ENCODE data around the gene EIF4EBP2. TPM values are rescaled to one million over a fixed set of nuclear protein-coding genes. Genes with fewer than 3 reads are reported as not detected.

Gene EIF4EBP2
- total and polyA plus RNA-seq, 2 of the 13 experiments (the other 11 are each of a cell fraction or from before 2014, with no cell fraction given), result 16.9 to 22.0 TPM

DNA sequence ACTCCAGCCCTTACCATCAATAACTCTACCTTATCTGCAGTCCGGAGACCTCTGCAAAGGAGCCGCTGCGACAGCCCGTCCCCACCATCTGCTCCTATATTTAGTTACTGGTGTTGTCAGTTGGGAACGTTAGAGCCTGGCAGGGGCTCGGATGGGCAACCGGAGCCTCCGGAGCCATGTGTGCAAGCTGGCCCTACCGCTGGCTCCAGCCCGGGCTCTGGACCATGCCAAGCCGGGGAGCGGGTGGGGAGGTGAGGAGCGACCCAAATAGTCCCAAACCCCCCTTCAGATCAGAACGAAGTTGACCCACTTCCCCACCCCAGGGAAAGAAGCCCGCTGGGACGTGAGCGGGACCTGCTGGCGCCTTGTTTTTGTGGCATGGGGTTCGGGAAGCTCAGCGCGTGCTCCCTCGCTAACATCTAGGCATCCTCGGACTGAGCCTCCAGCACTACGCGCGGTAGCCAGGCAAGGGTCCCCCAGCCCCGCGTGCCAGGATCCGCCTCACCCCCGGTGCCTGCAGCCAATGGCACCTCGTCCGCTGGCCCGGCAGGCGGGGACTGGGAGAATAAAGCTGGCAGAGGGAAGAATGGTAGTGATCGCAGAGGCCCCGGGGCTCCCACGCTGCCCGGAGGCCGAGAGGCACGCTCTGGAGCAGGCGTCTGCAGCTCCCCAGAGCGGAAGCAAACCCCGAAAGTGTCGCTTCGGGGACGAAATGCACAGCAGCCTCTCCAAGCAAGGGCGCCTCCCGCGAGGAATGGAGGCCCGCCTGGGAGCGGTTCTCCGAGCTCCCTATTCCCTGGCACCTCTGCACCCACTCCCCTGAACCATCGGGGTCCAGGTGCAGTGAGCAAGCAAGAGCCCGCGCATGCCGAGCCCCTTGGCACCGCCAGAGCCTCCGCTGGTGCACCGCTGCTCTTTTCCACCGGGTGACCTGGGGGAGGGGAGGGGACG lies 22.2 kb upstream of the EIF4EBP2 start (continued):
- TF ChIP-seq ZNF530 (CRISPR knock-in tag; IDR thresholded peaks at IDR 0.05; ENCODE audit: low read depth) (no peak), EED (CRISPR knock-in tag; IDR thresholded peaks at IDR 0.05) (no peak), RBFOX2 (IDR thresholded peaks at IDR 0.05; ENCODE audit: low read depth, low read length) (no peak; the same call in 1 of the 2 replicates), ZNF772 (CRISPR knock-in tag; IDR thresholded peaks at IDR 0.05) (peak; percentile 8; the same call in 1 of the 2 replicates), THAP9 (CRISPR knock-in tag; IDR thresholded peaks at IDR 0.05; ENCODE audit: borderline replicate concordance) (peak; percentile 63; the same call in 1 of the 2 replicates), ZNF225 (CRISPR knock-in tag; IDR thresholded peaks at IDR 0.05) (peak; percentile 66; the same call in 1 of the 2 replicates), TRIM24 (CRISPR knock-in tag; IDR thresholded peaks at IDR 0.05) (no peak), ZNF441 (CRISPR knock-in tag; IDR thresholded peaks at IDR 0.05; ENCODE audit: borderline replicate concordance) (no peak), U2AF1 (optimal IDR thresholded peaks at IDR 0.05; ENCODE audit: low read depth, low read length) (no peak), ZBTB3 (CRISPR knock-in tag; IDR thresholded peaks at IDR 0.05; ENCODE audit: borderline replicate concordance, low read depth) (no peak), PHF20 (CRISPR knock-in tag; IDR thresholded peaks at IDR 0.05) (no peak), NKX3-1 (CRISPR knock-in tag; IDR thresholded peaks at IDR 0.05) (0 out of 2 replicates have a peak, but pooled peaks have one; percentile 4), ZFP90 (CRISPR knock-in tag; IDR thresholded peaks at IDR 0.05; ENCODE audit: borderline replicate concordance) (no peak), ZFP37 (CRISPR knock-in tag; IDR thresholded peaks at IDR 0.05; ENCODE audit: borderline replicate concordance) (no peak), ZNF263 (CRISPR knock-in tag; IDR thresholded peaks at IDR 0.05) (no peak), SCMH1 (CRISPR knock-in tag; IDR thresholded peaks at IDR 0.05; ENCODE audit: borderline replicate concordance) (no peak), ZFP91 (CRISPR knock-in tag; IDR thresholded peaks at IDR 0.05; ENCODE audit: borderline replicate concordance) (peak; percentile 57; the same call in 1 of the 2 replicates), RBAK (CRISPR knock-in tag; IDR thresholded peaks at IDR 0.05) (no peak), MTF1 (CRISPR knock-in tag; IDR thresholded peaks at IDR 0.05) (no peak), ZNF34 (CRISPR knock-in tag; IDR thresholded peaks at IDR 0.05; ENCODE audit: borderline replicate concordance) (no peak)
- TF ChIP-seq, protein P1, sequence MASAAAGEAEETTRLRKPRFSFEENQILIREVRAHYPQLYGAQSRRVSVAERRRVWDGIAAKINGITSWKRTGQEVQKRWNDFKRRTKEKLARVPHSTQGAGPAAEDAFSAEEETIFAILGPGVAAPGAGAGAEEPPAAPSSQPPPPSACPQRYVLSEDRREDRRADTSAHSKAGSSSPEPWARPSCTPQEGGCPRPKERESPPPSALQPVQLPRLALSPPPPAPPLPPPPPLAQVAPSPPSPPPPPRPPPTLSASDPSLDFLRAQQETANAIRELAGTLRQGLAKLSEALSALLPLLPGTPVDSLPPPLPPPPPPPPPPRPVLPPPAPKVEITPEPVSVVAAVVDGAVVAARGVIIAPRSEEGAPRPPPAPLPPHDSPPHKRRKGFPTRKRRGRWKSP (CRISPR knock-in tag; IDR thresholded peaks at IDR 0.05), result no peak; the same call in 1 of the 2 replicates
- TF ChIP-seq, protein P2, sequence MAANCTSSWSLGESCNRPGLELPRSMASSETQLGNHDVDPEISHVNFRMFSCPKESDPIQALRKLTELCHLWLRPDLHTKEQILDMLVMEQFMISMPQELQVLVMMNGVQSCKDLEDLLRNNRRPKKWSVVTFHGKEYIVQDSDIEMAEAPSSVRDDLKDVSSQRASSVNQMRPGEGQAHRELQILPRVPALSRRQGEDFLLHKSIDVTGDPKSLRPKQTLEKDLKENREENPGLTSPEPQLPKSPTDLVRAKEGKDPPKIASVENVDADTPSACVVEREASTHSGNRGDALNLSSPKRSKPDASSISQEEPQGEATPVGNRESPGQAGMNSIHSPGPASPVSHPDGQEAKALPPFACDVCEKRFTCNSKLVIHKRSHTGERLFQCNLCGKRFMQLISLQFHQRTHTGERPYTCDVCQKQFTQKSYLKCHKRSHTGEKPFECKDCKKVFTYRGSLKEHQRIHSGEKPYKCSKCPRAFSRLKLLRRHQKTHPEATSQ (CRISPR knock-in tag; IDR thresholded peaks at IDR 0.05; ENCODE audit: borderline replicate concordance), result no peak
